Astrocyte (in vitro differentiated cells and primary cell): Measurements from ENCODE around the gene FER.

Experiments
- CTCF ChIP-seq: IDR thresholded peaks from 2 replicates; pipeline ENCODE4 v1.5.1; 2011; ENCODE audit warnings: low read depth, mild to moderate bottlenecking, inconsistent platforms, low read length, moderate library complexity; ENCODE audit not compliant: insufficient read depth
- EZH2 ChIP-seq: IDR thresholded peaks from 2 replicates; pipeline ENCODE4 v1.6.1; 2012; ENCODE audit warnings: mild to moderate bottlenecking, low read length, inconsistent platforms; ENCODE audit not compliant: insufficient read depth

- no peak for TF ChIP-seq CTCF
- TF ChIP-seq EZH2: no peak
Measured at GRCh38 chr5:108862211-108862610, 114.5 kb downstream of the FER start.
